ENCODE data around the gene NSUN4.
"Not testable (repeated sequence)": the region's sequence is repeated elsewhere in the genome, so short reads cannot be mapped to it uniquely, and the experiment has no call there.

NSUN4 gene

DNA sequence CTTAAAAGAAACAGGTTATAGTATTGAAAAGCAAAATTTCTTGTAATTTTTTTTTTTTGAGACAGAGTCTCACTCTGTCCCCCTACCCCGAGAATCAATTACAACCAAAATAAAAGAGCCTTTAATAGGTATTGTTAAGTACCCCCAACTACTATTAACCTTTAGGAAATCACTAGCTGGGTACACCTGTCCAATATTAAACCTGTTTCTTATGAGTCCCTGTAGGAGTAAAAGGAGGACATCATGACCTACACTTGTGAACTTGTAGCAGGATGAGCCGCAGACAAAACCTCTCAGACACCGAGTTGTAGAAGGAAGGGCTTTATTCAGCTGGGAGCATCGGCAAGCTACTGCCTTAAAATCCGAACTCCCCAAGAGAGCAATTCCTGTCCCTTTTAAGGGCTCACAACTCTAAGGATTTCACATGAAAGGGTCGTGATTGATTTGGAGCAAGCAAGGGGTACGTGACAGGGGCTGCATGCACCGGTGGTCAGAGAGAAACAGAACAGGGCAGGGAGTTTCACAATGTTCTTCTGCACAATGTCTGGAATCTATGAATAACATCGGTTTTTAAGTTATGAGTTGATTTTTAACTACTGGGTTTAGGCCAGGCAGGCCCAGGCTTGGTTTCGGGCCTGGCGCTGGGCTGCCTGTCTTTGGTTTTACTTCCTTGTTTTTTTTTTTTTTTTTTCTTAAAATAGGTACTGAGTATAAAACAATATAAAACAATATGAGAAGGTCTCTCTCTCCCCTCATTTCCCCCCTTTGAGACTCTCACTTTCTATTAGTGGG lies 15.1 kb upstream of the NSUN4 start:
- DNase-seq (ENCODE audit: low read depth in 1 of 2, low spot score in 1 of 2), result not testable (repeated sequence)

DNA sequence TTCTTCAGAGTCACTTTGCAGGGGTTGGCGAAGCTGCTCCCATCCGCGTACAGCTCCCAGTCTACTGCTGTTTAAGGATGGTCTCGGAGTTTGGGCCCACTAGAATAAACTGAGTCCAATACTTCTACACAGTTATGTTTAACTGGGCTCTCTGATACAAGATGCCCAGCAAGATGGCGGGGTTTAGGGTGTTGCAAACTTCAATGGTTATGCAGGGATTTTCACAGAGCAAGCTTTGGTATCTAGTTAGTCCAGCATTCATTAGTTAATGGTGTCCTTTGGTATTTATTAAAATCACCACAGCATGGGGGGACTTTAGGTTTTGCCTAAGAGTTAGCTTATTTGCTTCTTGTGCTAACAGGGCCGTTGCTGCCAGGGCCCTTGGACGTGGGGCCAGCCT lies 12.4 kb upstream of the NSUN4 start:
- not testable (repeated sequence) for DNase-seq (ENCODE audit: low read depth in 1 of 2, low spot score in 1 of 2)

DNA sequence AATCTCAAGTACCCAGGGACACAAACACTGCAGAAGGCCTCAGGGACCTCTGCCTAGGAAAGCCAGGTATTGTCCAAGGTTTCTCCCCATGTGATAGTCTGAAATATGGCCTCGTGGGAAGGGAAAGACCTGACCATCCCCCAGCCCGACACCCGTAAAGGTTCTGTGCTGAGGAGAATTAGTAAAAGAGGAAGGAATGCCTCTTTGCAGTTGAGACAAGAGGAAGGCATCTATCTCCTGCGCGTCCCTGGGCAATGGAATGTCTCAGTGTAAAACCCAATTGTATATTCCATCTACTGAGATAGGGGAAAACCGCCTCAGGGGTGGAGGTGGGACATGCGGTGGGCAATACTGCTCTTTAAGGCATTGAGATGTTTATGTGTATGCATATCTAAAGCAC lies 10.8 kb upstream of the NSUN4 start:
- DNase-seq (ENCODE audit: low read depth in 1 of 2, low spot score in 1 of 2), result not testable (repeated sequence)

DNA sequence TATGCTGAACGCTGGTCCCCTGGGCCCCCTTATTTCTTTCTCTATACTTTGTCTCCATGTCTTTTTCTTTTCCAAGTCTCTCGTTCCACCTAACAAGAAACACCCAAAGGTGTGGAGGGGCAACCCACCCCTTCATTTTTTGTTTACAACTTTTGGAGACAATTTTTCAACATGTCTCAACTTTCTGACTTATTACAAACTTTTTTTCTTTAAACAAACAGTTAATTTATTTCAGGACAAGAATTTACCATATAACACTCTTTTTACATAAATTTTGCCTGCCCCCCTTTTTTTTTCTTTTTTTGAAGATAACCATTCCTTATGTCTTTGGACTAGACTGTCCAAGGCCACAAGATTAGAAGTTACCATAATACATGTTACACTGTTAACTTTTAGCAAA lies 10.2 kb upstream of the NSUN4 start:
- DNase-seq (ENCODE audit: low read depth in 1 of 2, low spot score in 1 of 2), result not testable (repeated sequence)

DNA sequence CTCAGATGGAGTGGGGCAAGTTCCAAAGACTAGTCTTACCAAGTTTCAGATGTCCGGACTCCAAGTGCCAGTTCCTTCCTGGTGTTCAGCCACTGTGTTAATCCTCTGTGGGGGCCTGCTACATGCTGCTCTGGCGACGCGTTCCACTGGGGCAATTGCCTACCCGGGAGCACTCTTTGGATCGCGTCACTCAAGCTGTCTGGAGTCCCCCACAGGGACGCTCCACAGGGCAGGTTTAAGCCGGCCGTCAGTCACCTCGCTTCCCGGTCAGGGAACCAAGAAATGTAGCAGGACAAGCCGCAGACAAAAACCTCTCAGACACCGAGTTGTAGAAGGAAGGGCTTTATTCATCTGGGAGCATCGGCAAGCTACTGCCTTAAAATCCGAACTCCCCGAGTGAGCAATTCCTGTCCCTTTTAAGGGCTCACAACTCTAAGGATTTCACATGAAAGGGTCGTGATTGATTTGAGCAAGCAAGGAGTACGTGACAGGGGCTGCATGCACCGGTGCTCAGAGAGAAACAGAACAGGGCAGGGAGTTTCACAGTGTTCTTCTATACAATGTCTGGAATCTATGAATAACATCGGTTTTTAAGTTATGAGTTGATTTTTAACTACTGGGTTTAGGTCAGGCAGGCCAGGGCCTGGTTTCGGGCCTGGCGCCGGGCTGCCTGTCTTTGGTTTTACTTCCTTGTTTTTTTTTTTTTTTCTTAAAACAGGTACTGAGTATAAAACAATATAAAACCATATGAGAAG lies 8.6 kb upstream of the NSUN4 start:
- not testable (repeated sequence) for DNase-seq (ENCODE audit: low read depth in 1 of 2, low spot score in 1 of 2)

DNA sequence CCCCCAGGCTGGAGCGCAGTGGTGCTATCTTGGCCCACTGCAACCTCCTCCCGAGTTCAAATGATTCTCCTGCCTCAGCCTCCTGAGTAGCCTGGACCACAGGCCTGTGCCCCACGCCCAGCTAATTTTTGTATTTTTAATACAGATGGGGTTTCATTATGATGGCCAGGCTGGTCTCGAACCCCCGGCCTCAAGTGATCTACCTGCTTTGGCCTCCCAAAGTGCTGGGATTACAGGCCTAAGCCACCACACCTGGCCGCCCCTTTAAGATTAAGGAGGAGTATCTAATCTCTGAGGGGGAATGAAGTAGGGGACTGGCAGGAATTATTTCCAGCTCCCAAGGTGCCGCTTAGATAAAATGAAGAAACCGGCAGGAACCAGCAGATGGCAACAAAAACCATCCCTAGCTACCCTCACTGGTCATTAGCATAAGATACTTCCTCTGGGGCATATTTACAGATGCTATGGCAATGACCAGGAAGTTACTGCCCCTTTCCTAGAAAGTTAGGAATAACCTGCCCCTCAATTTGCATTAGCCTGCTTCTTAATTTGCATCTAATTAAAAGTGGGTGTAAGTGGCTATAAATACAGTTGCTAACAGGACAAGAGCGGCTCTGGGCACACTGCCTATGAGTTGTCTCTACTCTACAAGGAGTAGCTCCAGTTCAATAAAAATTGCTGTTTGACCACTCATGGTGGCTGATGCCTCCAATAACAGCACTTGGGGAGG lies 7.1 kb upstream of the NSUN4 start:
- DNase-seq (ENCODE audit: low read depth in 1 of 2, low spot score in 1 of 2), result no peak

DNA sequence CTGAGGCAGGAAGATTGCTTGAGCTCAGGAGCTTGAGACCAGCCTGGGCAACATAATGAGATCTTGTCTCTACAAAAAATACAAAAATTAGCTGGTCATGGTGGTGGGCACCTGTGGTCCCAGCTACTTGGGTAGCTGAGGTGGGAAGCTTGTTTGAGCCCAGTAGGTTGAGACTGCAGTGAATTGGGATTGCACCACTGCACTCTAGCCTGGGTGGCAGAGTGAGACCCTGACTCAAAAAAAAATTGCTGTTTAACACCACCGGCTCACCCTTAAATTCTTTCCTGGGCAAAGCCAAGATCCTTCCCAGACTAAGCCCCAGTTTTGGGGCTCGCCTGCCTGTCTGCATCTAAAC lies 6.6 kb upstream of the NSUN4 start:
- no peak for DNase-seq (ENCODE audit: low read depth in 1 of 2, low spot score in 1 of 2)

DNA sequence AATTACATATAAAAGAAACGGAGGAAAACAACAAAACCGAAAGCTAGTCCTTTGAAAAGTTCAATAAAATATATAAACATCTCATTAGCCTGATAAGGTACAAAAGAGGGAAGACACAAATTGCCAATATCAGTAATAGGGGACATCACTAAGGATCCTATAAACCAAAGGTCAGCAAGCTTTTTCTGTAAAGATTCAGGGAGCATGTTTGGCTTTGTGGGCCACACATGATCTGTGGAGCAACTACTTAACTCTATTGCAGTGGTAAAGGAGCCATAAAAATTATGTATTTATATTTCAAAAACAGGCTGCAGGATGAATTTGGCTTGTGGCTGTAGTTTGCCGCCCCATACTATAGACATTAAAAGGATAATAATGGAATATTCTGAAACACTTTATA lies 5.5 kb upstream of the NSUN4 start:
- DNase-seq (ENCODE audit: low read depth in 1 of 2, low spot score in 1 of 2), result no peak

DNA sequence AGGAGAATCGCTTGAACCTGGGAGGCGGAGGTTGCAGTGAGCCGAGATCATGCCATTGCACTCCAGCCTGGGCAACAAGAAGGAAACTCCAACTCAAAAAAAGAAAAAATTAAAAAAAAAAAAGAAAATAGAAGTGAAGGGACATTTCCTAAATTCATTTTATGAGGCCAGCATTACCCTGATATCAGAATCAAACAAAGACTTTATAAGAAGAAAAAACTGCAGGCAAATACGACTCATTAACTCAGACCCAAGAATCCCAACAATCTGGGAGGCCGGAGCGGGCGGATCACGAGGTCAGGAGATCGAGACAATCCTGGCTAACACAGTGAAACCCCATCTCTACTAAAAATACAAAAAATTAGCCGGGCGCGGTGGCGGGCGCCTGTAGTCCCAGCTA lies 3.2 kb upstream of the NSUN4 start:
- not testable (repeated sequence) for DNase-seq (ENCODE audit: low read depth in 1 of 2, low spot score in 1 of 2)

DNA sequence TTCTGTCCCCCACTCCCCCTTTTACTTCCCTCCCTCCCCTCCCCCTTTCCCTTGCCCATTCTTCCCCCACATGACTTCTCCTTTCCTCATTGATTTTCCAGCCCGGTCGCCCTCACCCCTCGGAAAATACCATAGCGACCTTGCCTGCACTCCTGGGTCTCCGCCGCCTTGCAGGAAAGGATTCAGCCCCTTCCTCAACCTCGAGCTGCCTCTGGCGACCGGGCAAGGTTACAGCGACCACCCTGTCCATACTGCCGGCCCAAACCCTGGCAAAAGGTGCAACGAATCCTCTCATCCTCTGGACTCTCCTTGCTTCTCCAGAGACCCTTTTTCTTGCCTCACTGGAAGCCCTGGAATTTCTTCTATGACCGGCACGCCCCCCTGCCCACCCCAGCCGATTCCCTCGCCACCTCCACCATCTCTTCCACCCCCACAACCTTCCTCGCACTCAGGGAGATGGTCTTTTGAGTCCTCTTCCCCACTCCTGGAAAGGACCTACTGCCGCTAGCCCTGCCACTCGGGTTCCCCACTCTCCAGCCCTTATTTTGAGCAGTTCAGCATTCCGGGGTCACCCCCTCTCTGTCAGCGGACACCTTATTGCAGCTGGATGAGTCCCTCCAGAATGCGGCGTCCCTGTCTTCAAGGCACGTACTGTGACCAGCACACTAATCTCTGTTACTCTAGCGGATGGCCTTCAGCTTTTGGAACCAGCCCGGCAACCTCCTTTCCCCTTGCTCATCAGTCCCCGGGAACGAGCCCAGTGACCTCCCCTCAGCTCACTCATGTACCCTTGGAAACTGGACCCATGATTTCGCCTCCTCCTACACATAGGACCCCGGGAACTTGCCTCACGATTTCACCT lies 846 bp downstream of the NSUN4 start:
- DNase-seq (ENCODE audit: low read depth in 1 of 2, low spot score in 1 of 2), result no peak

DNA sequence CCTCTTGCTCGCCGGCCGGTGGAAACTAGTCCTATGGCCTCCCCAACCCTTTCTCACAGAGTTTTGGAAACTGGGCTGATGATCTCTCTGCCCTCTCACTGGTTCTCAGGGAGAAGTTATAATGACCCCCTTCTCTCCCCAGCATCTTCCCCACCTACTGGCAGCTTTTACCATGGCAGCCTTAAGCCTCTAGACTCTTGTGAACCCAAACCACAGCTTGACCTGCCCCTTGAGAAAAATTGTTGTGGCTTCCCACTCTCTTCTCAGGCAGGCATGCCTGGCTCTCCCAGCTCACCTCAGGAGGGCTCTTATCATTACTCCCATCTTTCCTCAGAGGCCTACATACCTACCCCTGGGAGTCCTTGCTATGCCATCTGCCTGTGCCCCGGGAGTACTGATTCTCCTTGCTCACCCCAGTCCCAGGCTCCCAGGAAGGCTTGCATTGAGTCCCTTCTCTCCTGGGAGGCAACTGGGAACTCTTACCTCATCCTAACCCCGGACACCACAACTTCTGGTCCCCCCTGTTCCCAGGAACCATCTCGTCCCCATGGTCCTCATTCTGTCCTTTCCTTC lies 1.6 kb downstream of the NSUN4 start:
- no peak for DNase-seq (ENCODE audit: low read depth in 1 of 2, low spot score in 1 of 2)

DNA sequence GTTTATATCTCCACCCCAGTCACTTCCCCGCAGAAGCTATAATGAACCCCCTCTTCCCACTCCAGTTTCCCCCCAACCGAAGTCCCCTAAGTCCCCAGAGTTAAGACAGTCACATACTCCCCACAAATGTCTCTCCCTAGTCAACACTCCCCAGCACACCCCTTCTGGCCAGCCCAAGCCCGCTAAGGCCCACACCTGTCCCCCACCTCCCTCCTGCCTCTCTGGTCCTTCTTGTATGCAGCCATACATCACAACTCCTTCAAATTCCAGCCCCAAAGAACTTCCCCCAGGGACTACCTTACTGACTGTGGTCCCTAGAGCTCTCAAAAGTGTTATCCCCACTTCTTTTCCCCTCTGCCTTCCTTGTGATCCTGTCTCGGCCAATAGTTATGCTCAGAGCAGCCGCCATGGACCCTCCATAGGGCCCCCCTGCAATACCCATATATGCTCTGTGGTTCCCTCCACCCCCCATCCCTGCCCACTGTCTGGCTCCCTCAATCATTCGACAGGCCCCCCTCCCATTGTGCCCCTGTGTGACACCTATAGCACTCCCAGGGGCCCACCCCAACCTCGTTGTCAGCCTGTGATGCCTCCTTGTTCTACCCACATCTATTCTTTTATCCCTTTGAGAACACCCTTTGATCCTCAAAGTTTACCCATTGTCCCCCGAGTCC lies 2.2 kb downstream of the NSUN4 start:
- DNase-seq (ENCODE audit: low read depth in 1 of 2, low spot score in 1 of 2), result no peak

DNA sequence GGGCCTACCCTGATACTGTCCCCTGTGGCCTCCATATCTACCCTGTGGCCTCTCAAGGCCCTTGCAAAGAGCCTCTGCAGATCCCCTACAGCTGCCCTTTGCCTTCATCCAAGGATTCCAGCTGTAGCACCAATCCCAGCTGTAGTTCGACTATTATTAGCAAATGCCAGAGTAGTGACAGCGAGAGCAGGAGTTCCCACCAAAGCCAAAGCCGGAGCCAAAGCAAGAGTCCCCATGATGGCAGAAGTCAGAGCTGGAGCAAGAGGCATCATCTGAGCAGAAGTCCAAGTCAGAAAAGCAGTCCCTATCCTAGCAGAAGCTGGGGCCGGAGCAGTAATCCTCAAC lies 2.7 kb downstream of the NSUN4 start:
- no peak for DNase-seq (ENCODE audit: low read depth in 1 of 2, low spot score in 1 of 2)

DNA sequence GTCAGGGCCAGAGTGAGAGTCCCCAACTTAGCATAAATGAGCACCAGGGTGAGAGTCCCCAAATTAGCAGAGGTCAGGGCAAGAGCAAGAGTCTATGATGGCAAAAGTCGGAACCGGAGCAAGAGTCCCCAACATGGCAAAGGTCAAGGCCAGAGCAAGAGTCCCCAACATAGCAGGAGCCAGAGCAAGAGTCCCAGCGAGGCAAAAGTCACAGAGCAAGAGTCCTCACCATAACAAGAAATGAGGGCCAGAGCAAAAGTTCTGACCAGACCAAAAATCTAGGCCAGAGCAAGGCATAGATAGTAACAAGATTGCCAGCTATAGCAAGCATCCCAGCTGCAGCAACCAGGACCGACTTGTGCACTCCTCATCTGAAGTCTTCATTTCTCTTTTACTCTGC lies 3.1 kb downstream of the NSUN4 start:
- DNase-seq (ENCODE audit: low read depth in 1 of 2, low spot score in 1 of 2), result no peak

DNA sequence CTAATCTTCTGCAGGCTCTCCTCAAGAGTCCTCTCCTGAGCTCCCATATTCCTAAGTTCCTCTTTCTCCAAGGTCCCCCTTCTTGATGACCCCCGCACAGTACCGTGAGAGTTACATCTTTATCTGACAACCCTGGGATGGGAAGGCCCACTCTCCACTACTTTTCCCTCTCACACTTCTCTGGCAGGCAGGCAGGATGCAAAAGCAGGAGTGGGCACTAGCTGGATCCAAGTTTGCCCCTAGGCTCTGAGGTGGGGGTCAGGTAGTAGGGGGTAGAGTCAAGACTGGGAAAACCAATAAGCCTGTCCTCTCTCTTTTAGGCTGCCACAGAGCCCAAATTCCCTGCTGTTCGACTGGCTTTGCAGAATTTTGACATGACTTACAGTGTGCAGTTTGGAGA lies 3.9 kb downstream of the NSUN4 start:
- DNase-seq (ENCODE audit: low read depth in 1 of 2, low spot score in 1 of 2), result no peak

DNA sequence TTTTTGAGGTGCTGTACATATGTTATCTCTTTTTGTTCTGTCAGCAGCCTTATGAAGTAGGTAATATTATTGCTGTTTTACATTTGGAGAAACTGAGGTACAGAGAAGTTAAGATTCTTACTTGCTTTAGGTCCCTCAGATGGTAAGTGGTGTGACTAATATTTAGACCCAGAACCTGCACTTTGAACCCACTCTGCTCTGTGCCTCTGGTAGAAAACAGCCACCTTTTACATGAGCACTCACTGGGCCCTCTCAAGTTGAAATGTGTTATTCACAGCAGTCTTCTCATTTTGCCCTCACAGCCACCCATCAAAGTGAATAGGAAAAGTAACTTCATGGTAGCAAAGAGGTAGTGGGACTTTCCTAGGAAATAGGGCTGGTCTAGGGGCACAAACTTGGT lies 4.7 kb downstream of the NSUN4 start:
- no peak for DNase-seq (ENCODE audit: low read depth in 1 of 2, low spot score in 1 of 2)

DNA sequence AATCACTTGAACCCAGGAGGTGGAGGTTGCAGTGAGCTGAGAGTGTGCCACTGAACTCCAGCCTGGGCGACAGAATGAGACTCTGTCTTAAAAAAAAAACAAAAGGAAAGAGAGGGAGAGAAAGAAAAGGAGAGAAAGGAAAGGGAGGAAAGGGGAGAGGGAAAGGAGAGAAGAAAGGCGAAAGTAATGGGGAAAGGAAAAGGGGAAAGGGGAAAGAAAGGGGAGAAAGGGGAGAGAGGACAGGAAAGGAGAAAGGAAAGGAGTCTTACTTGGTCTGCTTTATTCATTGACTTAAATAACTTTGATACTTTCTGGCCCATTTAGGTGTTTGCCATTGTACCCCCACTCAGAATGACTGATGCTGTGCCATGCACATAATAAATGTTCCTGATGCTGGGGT lies 11.8 kb downstream of the NSUN4 start:
- no peak for DNase-seq (ENCODE audit: low read depth in 1 of 2, low spot score in 1 of 2)

DNA sequence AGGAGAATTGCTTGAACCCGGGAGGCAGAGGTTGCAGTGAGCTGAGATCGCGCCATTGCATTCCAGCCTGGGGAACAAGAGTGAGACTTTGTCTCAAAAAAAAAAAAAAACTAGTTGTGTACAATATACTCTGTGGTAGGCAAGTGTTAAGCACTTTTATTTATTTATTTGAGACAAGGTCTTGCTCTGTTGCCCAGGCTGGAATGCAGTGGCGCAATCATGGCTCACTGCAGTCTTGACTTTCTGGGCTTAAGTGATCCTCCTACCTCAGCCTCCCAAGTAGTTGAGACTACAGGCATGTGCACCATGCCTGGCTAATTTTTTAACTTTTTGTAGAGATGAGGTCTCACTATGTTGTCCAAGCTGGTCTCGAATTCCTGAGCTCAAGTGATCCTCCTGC lies 15.3 kb downstream of the NSUN4 start:
- DNase-seq (ENCODE audit: low read depth in 1 of 2, low spot score in 1 of 2), result not testable (repeated sequence)

DNA sequence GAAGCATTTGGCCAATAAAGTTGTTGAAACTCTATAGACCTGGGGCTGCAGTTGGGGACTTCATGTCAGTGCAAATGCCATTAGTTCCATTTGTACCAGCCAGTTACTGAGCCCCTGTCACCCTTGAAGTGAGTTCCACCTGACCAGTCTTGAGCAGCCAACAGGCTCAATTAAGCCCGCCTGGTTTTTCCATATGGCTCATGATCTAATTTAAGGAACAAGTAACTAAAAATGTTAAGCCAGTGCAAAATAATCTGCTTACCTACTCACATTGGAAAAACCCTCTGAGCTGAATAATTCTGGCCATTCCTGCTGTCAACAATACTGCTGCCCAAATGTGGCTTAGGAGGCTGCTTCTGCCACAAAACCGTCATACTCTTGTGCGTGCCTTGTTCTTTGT lies 21.6 kb downstream of the NSUN4 start:
- no peak for DNase-seq (ENCODE audit: low read depth in 1 of 2, low spot score in 1 of 2)

DNA sequence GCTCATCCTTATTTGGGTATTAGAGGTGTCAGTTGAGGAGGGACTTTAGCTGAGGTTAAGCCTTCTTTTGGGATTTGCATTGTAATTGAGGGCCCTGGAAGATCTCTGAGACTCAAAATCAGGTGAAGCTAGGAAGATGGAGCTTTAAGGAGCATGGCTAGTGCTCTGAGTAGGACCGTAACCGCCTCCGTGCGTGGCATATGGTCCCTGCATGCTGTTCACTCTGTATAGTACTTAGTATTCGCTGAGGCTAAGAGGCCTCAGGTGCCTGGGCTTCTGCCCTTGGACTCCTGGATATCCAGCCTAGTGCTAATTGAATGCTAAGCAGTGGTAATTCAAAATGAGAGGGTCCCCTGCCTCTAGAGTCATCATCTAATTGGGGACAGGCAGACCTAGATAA lies 22.5 kb downstream of the NSUN4 start:
- no peak for DNase-seq (ENCODE audit: low read depth in 1 of 2, low spot score in 1 of 2)
